ENCODE results near the gene EXOC8. TPM values are rescaled to one million over a fixed set of nuclear protein-coding genes. Genes with fewer than 3 reads are reported as not detected.

The EXOC8 gene
- total RNA-seq, 3 donors from 2014 or later = 14.5 to 18.4 (median 14.5) TPM

DNA sequence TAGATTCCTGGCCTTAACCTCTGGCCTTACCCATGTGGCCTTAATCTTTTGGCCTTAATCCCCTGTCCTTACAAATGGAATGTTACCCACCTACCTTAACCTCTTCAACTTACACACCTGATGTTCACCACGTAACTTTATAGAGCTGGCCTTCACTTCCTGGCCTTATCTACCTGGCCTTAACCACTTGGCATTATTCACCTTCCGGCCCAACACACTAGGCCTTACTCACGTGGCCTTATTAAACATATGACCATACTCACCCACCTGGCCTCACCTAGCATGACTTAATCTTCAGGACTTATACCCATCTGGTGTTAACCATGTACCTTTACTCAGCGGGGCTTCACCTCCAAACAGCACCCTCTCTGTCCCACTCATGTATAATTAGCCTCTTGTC, 41.7 kb downstream of the EXOC8 start:
- TF ChIP-seq, protein P1, sequence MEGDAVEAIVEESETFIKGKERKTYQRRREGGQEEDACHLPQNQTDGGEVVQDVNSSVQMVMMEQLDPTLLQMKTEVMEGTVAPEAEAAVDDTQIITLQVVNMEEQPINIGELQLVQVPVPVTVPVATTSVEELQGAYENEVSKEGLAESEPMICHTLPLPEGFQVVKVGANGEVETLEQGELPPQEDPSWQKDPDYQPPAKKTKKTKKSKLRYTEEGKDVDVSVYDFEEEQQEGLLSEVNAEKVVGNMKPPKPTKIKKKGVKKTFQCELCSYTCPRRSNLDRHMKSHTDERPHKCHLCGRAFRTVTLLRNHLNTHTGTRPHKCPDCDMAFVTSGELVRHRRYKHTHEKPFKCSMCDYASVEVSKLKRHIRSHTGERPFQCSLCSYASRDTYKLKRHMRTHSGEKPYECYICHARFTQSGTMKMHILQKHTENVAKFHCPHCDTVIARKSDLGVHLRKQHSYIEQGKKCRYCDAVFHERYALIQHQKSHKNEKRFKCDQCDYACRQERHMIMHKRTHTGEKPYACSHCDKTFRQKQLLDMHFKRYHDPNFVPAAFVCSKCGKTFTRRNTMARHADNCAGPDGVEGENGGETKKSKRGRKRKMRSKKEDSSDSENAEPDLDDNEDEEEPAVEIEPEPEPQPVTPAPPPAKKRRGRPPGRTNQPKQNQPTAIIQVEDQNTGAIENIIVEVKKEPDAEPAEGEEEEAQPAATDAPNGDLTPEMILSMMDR (IDR thresholded peaks at IDR 0.05) = no peak
- H3K4me3 ChIP-seq = no peak overlapping the region
- ATAC-seq = no peak
- H3K36me3 ChIP-seq (ENCODE audit: low read depth) = no peaks in the 10 kb centered on the region
- no peaks in the 10 kb centered on the region for H3K4me1 ChIP-seq (ENCODE audit: low read depth)
- intact Hi-C loops (cut with DNase I, micrococcal nuclease) = no loop called here
- no peak for DNase-seq
- H3K9me3 ChIP-seq = no peaks in the 10 kb centered on the region

DNA sequence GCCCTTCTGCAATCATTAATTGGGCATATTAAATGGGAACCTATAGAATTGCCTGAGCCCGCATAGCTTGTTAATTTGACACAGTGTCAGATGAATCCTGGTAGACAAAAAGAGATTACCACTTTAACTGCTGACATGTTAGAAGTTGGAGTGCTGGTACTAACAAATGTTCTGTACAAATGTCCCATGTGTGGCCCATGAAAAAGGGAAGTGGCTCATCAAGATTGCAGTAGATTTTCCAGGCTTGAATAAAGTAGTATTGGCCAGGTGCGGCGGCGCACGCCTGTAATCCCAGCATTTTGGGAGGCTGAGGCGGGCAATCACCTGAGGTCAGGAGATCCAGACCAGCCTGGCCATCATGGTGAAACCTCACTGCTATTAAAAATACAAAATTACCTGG, 51.0 kb downstream of the EXOC8 start:
- Histone ChIP-seq H3K36me3 (ENCODE audit: low read depth) (no peaks in the 10 kb centered on the region), H3K9me3 (no peaks in the 10 kb centered on the region), H3K4me1 (ENCODE audit: low read depth) (no peaks in the 10 kb centered on the region), H3K4me3 (no peak overlapping the region)
- ATAC-seq = no peak
- intact Hi-C loops (cut with DNase I, micrococcal nuclease) = no loop called here
- TF ChIP-seq, protein P1 (IDR thresholded peaks at IDR 0.05) = no peak
- DNase-seq = no peak

DNA sequence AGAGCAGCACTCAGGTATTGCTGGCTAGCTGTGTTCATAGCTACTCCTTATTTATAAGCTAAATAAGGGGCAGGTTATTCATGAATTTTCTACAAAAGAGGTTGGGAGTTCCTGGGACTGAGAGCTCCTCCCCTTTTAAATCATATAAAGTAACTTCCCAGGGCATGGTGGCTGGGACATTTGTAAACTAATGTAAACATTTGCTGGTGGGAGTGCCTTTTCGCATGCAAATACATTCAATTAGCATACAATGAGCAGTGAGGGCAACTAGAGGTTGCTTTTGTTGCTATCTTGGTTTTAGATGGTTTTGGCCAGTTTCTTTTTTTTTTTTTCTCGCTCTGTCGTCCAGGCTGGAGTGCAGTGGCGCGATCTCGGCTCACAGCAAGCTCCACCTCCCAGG, 53.2 kb downstream of the EXOC8 start:
- H3K9me3 ChIP-seq = no peaks in the 10 kb centered on the region
- TF ChIP-seq, protein P1 (IDR thresholded peaks at IDR 0.05) = no peak
- no peaks in the 10 kb centered on the region for H3K4me1 ChIP-seq (ENCODE audit: low read depth)
- intact Hi-C loops (cut with DNase I, micrococcal nuclease) = no loop called here
- H3K4me3 ChIP-seq = no peak overlapping the region
- no peak for ATAC-seq
- DNase-seq = no peak
- no peaks in the 10 kb centered on the region for H3K36me3 ChIP-seq (ENCODE audit: low read depth)

Other genes with a start within 250 kb of the EXOC8 start
- under 1 TPM in 2 of 3 donors, not detected in 1; 0.05 to 0.22 TPM for gene TRIM67, start 175.8 kb downstream of the EXOC8 start, total RNA-seq
- 10 to 100 TPM; 31.7 to 45.8 (median 32.7) TPM for gene GNPAT, start 96.6 kb downstream of the EXOC8 start, total RNA-seq
- gene SPRTN, start 441 bp upstream of the EXOC8 start, total RNA-seq = 10 to 100 TPM; 10.7 to 13.1 (median 11.5) TPM
- 10 to 100 TPM; 49.3 to 61.1 (median 55.0) TPM for gene EGLN1, start 84.4 kb upstream of the EXOC8 start, total RNA-seq
- gene TSNAX, start 190.8 kb upstream of the EXOC8 start, total RNA-seq = 10 to 100 TPM; 22.0 to 33.2 (median 31.4) TPM